KOPT-K1 (cell line): ENCODE results near the gene CFAP97.
"Not testable (repeated sequence)": the region's sequence is repeated elsewhere in the genome, so short reads cannot be mapped to it uniquely, and the experiment has no call there.

Experiments used
- H3K27ac ChIP-seq: fragments of 200-600 bp; sonication (generic); 2 replicates; pipeline ENCODE4 v1.5.1; 2016; ENCODE audit warnings: antibody characterized with exemption, mild to moderate bottlenecking, low read depth, low read length; ENCODE audit not compliant: poor library complexity, severe bottlenecking
- H3K36me3 ChIP-seq: fragments of 200-600 bp; sonication (generic); 2 replicates; pipeline ENCODE4 v1.5.1; 2017; ENCODE audit warnings: antibody characterized with exemption, mild to moderate bottlenecking, low read length, moderate library complexity; ENCODE audit not compliant: insufficient read depth
- H3K9me3 ChIP-seq: fragments of 200-600 bp; sonication (generic); 2 replicates; pipeline ENCODE4 v1.5.1; 2017; ENCODE audit warnings: antibody characterized with exemption, low read length, mild to moderate bottlenecking; ENCODE audit not compliant: insufficient read depth, poor library complexity, severe bottlenecking

CFAP97 gene

DNA sequence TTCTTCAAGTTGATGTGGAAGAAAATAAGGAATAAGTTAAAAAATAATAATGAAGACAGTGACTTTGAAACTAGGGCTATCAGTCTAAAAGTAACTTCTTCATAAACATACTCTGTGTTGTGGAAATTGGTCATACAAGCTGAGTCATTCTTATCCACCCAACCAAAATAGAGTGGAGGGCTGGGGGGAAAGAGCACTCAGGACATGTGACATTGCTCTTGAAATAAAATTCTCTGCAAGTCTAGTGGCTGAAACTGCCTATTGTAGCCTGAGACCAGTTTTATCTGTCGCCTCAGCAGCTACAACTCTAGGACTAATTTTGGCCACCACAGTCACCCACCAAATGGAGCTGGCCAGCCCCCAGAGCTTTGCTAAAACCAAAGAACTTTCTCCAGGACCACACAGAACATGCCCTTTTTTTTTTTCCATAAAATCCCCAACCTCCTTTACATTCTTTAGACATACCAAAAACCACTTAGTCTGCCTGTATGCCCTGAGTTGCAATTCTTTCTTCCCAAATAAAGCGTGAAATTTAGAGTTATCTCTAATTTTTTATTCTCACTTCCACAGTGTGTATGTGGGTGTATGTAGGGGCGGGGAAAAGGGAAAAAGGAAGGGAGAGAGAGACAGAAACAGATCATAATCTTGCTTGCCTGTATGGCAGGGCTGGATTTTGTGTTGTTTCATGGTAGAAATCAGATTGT, 83.7 kb downstream of the CFAP97 start:
- no peaks in the 10 kb centered on the region for H3K36me3 ChIP-seq
- H3K27ac ChIP-seq: no peak overlapping the region
- H3K9me3 ChIP-seq: no peaks in the 10 kb centered on the region

DNA sequence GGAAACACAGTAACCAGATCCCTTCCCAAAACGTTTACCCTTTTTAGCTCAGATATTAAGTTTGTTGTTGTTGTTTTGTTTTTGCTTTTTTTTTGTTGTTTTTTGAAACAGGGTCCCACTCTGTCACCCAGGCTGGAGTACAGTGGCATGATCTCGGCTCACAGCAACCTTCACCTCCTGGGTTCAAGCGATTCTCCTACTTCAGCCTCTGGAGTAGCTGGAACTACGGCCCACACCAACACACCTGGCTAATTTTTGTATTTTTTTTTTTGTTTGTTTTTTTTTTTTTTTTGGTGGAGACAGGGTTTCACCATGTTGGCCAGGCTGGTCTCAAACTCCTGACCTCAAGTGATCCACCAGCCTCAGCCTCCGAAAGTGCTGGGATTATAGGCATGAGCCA, 84.3 kb downstream of the CFAP97 start:
- H3K27ac ChIP-seq, H3K36me3 ChIP-seq, H3K9me3 ChIP-seq: not testable (repeated sequence)

DNA sequence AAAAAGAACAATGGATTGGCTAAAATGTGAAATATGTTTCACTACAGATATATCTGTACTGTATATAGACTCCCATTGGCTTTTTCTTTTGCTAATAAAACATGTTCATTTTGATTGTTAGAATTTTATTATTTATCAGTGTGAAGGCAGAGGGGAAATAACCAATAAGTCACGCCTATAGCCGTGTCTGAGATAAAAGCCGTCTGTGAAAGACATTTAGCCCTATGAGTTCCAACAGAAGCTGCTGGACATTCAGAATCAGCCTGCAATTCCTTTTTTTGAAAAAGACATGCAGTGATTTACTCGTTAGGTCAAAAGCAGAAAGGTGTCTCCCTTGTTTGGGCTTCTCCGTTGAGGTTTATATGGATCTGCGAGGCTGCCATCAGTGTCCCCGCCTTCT, 84.9 kb downstream of the CFAP97 start:
- H3K9me3 ChIP-seq: no peaks in the 10 kb centered on the region
- H3K27ac ChIP-seq: no peak overlapping the region
- H3K36me3 ChIP-seq: no peaks in the 10 kb centered on the region

DNA sequence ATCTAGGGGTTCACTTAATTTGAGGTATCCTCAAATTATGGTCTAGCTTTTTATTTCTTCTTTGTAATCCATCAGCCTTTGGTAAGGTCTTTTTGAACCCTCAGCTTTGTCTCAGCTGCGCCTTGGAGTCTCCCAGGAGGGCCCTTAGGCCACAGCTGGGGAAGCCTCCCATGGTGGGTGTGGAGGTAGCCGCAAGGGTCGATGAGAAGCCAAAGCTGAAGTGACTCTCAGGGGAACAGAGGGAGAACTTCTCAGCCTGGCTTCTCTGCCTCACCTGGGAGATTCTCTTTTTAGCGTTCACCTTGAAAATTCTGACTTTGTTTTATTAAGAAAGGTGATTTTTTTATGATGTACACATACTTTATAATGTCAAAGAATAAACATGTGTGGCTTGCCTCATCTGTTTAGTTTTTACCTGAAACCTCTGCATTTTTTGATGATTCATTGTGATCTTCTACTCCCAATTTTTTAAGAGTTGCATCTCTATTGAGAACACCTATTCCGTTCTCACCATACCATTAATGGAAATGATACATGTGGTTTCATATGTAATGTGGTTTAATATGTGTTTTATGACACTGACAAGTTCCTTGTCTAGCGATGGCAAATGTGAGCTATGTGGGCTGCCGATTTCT, 86.4 kb downstream of the CFAP97 start:
- Histone ChIP-seq H3K36me3 (no peaks in the 10 kb centered on the region), H3K9me3 (no peaks in the 10 kb centered on the region), H3K27ac (no peak overlapping the region)

DNA sequence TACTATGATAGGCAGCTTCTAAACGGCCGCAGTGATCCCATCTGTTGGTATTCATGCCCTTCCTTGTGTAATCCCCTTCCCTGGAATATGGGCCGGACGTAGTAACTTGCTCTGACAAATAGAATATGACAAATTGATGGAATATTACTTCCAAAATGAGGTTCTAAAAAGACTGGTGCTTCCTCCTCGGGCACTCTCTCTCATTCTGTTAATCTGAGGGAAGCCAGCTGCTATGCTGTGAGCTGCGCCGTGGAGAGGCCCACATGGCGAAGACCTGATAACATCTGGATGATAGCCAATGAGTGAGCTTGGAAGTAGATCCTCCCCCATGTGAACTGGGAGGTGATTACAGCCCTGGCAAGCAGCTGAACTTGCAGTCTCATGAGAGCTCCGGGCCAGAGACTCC, 88.0 kb downstream of the CFAP97 start:
- Histone ChIP-seq H3K36me3 (no peaks in the 10 kb centered on the region), H3K27ac (no peak overlapping the region)

DNA sequence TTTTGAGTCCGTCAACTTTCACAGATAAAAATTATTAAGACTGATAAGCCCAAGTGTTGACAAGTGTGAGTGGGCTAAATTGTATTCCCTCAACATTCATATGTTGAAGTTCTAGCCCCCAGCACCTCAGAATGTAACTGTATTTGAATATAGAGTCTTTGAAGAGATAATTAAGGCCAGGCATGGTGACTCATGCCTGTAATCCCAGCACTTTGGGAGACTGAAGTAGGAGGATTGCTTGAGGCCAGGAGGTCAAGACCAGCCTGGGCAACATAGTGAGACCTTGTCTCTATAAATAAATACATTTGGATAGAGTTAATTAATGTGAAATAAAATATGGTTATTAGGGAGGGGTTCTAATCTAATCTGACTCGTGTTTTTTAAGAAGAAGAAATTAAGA, 90.5 kb downstream of the CFAP97 start:
- no peaks in the 10 kb centered on the region for H3K36me3 ChIP-seq
- H3K9me3 ChIP-seq: no peaks in the 10 kb centered on the region
- H3K27ac ChIP-seq: no peak overlapping the region

More for the DNA sequence above, 88.0 kb downstream of the CFAP97 start:
- no peaks in the 10 kb centered on the region for H3K9me3 ChIP-seq

DNA sequence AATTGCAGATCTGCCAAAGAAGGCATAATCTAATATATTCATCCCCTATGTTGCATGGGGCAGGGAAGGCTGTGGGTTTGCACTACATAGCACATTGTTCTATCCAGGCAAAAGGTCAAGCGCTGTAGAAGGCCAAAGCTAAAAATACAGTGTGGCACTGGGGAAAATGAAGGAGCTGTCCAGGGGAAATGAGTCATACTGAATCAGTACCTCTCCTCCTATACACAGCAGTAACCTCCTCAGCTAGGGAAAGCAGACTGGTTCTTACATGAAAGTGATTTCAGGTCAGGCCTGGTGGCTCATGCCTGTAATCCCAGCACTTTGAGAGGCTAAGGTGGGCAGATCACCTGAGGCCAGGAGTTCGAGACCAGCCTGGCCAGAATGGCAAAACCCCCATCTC, 91.7 kb downstream of the CFAP97 start:
- no peaks in the 10 kb centered on the region for H3K36me3 ChIP-seq
- H3K27ac ChIP-seq: no peak overlapping the region
- H3K9me3 ChIP-seq: no peaks in the 10 kb centered on the region

DNA sequence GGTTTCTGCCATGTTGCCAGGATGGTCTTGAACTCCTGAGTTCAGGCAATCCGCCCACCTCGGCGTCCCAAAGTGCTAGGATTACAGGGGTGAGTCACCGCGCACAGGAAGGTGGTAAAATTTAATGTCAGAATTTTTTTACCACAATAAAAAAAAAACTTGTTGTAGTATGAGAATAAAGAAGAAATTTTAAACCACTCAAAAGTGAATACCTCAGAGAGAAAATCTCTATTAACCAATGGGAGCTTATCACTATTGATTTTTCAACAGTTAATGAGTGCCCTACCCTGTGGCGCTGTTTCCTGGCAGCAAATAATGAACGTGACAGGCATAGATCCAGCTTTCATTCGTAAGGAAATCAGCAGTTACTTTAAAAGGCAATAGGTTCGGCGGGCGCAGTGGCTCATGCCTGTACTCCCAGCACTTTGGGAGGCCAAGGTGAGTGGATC, 93.4 kb downstream of the CFAP97 start:
- no peaks in the 10 kb centered on the region for H3K9me3 ChIP-seq
- no peak overlapping the region for H3K27ac ChIP-seq
- H3K36me3 ChIP-seq: no peaks in the 10 kb centered on the region

DNA sequence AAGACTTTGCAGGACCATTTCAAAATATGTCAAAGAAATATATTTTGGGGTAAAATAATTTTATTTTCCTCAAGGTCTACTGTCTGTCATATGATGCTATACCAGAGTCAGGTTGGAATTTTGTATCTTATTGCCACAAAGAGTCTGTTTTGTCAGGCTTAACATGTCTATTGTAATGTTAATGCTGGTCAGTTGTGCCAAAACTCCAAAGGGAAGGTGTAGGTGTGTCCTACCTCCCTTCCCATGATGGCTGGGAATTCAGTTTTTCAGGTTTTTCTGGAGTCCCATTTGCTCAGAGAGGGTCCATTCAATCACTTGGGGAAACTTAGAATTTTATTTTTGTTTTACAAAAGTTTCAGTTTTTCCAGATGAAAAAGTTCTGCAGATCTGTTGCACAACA, 94.1 kb downstream of the CFAP97 start:
- no peaks in the 10 kb centered on the region for H3K36me3 ChIP-seq
- H3K9me3 ChIP-seq: no peaks in the 10 kb centered on the region
- no peak overlapping the region for H3K27ac ChIP-seq
